Measurements from ENCODE around the gene JUN. TPM values are rescaled to one million over a fixed set of nuclear protein-coding genes. Genes with fewer than 3 reads are reported as not detected.

The JUN gene
- 76.1 TPM for total RNA-seq

DNA sequence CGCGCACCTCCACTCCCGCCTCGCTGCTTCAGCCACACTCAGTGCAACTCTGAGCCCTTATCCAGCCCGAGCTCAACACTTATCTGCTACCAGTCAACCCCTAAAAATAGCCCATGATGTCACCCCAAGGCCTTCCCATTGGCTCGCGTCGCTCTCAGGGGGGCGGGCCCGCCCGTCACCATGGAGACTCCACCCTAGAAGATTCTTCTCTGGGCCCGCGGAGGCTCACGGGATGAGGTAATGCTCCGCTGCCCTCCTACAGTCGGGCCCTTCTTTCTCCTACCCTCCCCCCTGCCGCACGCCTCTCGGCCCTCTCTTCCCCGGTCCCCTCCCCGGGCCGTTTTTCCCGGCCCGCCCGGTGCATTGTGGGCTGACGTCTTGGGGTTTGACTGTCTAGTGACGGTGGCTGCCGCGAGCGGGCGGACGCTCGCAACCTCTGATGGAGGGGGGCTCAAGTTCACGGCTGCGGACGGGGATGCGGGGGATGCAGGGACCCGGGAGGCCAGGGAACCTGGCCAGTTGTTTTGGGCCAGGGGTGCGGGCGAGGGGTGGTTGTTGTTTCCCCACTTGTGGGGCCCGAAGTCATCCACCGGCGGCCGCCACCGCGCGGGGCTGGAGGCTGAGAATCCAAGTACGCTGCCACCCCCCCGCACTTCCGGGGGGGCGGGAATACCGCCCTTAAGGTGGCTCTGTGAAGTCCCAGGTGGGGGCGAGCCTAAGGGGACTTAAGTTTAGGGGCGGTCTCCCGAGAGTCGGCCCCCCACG lies at the start of gene JUN:
JUN (minus strand) TSS at position 55 of the 765 bp plus-strand sequence. CDS start 977 bp downstream, outside the sequence.
- peak; percentile 99 for DNase-seq

DNA sequence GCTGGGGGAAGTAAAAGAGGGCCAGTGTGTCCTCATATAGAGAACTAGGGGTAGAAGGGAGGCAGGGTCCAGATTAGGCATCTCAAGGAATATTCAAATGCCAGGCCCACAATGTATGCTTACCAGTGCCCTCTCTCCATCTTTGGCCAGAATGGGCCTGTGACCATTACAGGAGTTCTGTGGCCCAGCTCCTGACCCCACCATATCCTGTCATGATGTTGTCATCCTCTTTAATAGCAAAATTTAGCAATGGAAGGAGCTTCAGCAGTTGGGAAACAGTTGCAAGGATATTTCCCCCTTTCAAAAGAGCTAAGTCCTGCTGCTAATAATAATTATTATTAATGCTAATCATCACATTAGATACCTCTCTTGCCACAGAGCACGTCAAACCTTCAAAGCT lies 49.3 kb upstream of the JUN start:
- no peak for DNase-seq

DNA sequence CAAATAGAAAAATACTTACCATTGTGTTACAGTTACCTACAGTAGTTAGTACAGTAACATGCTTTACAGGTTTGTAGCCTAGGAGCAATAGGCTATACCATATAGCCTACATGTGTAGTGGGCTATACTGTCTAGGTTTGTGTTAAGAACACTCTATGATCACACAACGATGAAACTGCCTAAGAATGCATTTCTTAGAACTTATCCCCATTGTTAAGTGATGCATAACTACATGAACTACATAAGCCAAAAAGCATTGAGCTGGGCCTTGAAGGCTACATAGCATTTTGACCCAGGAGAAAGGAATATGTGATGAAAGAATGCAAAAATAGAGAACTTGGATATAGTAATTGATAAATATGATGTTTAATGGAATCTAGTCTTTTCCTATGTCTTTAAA lies 46.4 kb upstream of the JUN start:
- no peak for DNase-seq

DNA sequence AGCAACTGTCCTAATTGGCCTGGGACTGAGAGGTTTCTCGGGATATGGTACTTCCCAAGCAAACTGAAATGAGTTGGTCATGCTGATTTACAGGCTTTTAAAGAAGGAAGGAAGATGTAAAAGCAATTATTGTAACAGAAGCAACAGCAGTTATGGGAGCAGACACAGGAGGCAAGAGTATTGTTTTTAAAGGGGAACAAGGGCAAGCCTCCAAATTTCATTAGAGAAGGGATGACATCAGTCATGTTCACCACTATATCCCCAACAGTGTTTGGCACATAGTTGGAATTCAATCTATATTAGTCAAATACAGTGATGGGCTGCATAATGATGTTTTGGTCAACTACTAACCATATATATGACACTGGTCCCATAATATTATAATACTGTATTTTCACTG lies 46.0 kb upstream of the JUN start:
- DNase-seq = no peak

DNA sequence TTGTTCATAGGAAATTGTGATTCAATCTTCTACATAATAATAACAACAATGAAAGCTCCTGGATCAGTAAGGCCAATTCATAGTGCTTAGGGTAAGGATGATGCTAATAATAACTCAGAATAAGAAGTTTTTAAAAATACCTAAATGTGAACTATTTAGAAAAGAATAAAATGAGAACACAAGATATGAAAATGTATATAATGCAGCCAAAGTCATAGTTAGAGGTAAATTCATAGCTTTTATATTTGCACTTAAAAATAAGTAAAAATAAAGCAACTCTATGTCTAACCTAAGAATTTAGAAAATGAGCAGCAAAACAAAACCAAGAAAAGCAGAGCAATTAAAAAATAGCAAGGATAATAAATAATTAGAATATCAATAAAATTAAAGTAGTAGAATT lies 43.5 kb upstream of the JUN start:
- DNase-seq = no peak

DNA sequence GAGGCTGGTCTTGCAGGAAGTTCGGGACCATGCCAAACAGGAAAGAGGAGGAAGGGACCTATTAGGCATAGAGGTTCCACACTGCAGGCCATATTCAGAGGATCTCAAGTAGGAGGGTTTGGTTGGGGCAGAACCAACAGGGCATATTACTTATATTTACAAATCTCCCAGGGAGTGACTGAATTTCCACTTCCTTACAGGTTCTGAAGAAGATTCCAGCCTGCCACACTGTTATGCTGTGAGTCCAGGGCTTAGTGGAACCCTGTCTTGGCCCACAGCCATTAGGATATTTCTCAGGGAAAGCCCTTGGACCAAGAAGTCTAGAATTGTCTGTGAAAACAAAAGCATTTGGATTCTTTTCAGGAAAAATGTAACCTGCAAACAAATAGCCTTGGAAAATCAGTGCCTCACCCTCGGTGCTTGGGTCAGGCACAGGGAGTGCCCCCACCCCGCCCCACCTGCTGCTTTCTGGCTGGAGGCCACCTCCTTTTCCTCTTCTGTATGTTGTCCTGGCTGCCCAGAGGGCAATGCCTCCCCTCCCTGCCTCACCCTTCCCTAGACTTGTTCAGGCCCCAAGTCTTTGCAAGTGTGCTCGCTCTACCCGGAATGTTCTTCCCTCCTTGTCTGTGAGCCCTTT lies 41.0 kb upstream of the JUN start:
- no peak for DNase-seq

DNA sequence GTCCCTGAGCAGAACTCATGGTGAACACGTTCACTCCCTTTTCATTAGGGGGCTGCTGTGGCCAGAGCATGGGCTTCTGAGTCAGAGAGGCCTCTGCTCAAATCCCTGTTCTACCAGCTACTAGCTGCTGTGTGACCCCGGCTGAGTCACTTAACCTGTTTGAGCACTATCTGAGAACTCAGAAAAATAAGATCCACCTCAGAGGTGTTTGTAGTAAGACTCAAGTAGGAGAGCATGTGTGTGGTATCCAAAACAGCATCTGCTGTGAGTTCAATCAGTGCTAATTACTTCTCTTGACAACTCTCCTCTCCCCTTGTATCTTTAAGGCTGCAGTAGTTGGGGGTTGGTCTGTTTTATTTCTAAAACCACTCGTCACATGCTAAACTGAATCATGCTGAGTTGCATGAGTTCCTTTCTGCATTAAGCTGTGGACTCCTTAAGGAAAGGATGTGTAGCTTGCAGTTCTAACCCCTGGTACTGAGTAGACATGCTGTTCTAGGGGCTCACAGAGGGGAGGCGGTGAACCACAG lies 39.7 kb upstream of the JUN start:
- DNase-seq = no peak

DNA sequence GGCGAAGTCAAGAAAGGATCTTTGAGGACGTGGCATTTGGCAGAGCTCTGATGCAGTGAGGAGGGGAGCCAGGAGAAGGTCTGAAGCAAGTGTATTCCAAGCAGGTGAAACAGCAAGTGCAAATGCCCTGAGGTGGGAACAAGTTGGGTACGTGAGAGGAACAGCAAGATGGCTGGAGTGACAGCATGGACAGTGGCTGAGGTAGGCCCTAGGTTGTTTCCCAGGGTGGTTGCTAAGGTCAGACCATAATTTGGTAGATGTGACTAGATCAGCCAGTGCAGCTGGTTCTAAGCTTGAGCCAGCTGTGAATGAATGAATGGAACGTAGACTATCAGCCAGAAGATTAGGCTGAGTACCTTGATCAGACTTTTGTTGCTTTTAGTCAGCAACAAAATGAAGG lies 37.5 kb upstream of the JUN start:
- DNase-seq = no peak

DNA sequence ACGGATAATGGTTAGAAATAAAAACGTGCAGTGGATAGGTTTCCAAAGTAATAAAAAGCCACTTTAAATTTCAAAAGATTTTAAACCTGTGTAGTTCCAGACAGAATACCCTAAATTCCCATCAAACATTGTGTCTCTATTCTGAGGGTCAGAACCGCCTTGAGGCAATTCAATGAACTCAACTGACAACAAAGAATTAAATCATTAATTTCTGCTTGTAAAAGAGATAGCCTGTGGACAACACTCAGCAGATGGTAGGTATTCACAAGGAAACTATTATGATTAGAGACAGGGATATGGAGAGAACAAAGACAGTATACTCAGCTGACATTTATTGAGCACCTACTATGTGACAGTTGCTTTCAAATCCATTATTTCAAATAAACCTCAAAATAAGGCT lies 35.1 kb upstream of the JUN start:
- DNase-seq = no peak

DNA sequence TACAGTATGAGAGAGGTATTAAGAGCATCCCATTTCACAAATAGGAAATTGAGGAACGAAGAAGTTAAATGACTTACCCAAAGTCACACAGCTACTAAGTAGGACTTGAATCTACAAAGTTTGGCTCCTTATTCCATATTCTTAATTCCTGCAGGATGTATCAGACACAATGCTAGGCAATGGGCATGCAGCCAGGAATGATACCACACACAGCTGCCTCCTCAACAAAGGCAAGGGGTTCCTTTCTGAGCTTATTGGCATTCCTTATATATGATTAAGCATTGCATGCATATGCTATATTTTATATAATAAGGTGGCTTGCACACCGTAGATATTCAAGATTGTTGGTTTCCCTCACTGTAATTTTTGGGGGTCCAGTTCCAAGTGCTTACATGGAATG lies 34.2 kb upstream of the JUN start:
- DNase-seq = no peak

DNA sequence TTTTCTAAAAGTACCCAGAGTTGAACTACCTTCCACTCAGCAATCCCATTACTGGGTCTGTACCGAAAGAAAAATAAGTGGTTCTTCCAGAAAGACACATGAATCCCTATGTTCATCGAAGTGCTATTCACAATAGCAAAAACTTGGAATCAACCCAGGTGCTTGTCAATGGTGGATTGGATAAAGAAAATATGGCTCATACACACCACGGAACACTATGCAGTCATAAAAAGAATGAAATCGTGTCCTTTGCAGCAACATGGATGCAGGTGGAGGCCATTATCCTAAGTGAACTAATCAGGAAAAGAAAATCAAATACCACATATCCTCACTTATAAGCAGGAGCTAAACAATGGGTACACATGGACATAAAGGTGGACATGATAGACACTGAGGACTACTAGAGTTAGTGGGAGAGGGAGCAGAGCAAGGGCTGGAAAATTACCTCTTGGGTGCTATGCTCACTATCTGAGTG lies 32.9 kb upstream of the JUN start:
- DNase-seq = no peak

DNA sequence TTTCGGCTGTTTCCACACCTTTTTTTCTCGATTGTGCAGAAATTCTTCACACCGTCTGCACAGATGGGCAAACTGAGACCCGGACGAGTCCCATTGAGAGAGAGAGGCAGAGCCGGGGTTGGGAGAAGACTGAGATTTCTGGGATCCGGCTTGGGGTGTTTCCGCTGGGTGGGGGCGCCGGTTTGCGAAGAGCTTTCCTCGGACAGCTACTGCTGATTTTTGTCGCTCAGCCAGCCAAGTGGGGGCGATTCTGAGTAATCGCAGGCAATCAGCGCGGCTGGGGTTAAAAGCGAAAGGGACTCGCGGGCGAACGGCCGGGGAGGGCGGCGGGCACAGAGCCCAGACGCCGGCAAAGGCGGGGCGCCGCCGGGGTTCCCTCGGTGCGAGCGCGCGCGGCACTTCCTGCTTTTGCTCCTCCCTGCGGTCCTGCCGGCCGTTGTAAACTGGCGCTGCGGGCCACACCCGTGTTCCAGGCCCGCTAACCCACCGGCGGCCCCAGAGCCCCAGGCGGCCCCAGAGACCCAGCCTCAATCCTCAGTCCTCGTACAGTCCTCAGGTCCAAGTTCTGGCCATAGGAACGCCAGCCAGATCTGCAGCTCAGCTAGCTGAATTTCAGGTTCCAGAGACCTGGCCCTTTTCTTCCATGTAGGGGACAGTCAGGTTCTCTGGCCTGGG lies 32.4 kb upstream of the JUN start:
- DNase-seq = peak; percentile 72

DNA sequence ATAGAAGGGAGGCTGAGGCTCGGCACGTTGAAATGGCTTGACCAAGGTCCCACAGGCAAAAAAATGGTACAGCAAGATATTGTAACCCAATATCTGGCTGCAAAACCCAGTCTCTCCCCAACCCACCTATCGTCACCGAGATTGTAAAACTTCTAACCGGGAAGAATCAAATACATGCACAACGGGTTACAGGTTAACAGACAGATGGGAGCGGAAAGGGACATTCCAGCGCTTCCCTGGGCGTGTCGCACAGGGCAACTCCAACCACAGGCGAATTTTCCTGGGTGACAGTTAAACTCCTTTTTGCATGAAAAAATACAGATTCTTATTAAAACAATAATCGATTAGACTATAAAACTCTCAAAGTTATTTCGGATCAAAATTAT lies 31.8 kb upstream of the JUN start:
- no peak for DNase-seq

DNA sequence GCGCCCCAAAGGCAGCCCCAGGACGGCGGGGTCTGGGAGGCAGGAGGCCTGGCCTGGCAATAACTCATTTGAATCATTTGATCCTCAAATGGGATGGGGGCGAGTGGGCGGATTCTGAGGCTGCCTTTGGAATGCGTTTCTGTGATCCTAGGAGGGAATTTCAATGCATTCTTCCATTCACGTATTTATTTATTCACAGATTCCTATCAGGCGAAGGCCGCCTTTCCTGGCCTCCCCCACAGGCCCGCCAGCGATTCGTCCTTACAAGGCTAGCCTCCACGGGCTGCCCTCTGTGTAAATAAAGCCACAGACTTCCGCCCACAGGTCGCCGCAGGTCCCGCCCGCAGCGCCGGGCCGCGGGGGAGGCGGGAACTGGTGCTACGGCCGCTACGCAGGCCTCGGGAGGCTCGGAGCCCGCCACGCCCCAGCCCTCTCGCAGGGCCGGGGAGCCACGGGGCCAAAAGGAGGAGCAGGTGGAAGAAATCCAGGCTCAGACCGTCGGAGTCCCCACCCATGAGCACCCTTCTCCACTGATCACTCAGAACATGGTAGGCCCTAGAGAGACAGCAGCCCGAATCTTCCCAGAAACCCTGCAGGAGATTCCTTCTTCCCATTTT lies 31.3 kb upstream of the JUN start:
- peak; percentile 20 for DNase-seq

DNA sequence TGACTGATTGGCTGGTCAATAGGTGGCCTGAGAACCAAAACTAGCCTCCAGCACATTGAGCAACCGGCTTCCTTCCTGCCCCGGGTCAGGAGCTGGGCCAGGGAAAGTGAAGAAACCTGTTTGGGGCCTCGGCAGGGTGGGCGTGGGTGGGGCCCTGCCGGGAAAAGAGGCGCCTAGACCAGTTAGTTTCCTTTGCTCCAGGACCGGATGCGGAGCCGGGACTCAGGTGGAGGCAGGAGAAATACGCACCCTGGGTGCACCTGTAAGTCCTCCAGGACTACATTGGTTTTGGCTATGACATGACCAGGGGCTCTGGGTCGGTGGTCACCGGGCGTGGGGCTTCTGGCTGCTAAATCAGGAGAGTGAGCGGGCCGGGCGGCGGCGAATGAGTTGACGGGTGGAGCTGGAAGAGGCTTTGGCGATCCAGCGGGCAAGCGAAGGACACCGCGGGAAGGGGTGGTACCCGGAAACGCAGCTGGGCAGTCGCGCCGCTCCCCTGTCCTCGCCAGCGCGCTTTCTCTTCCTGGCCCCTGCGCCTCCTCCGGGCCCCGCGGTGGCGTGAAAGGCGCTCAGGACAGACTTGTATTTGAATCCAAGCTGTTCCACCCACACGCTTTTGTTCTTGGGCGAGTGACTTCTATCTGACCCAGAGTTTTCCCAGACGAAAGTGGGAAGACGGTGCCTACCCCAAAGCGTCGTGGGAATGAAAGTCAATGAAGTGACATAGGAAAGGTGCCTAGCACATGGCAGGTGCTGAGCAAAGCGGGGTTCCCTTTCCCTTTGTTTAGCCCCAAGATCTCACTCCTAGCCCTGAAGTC lies 30.6 kb upstream of the JUN start:
- DNase-seq = no peak

DNA sequence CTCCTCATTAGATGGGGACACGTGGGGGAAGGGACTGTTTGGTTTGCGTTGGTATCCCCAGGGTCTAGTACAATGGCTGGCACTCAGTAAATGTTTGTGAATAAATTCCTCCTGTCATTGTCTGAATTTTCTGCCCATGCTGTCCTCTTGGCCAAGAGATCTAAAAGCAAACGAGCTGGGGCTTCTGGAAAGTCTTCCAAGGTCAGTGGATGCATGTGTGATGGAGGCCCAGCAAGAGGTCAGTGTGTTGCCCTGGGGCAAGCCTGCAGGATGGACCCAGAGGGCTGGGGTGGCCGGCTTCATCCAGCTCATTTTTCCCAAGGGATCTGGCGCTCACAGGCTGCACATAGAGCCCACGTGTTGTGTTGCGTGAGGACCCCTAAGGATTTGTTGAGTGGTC lies 30.0 kb upstream of the JUN start:
- no peak for DNase-seq

DNA sequence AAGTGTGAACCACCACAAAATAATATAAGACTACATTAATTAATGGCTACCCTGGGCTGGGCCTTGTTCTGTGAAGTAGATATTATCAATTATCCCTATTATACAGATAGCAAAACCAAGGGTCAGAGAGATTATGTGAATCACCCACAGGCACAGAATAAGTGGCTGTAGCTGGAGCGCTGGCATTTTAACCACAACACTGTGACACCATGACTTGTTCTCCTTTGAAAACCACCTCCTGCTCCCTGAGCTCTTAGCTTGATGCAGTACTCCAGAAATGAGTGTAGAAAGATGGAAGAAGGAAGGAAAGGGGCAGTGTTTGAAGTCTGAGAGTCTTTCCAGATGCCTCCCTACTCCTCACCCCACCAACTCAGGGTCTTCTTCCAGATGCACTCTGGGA lies 29.5 kb upstream of the JUN start:
- no peak for DNase-seq

DNA sequence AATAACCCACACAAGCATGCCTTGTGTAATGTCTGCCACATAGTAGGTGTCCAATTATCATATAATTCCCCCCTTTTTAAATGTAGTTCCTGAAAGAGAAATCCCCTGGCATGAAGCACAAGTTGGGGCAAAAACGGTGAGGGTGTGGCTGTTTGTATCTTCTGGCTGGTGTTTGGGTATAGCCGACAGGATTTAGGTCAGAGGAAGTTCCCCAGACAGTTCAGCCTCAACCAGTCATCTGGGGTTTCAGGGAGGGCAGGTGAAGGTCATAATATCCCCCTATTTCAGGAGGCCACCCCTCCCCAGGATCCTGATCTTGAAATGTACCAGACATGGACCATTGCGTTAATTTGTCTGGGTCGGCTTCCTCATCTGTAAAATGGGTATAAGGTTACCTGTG lies 29.1 kb upstream of the JUN start:
- no peak for DNase-seq

DNA sequence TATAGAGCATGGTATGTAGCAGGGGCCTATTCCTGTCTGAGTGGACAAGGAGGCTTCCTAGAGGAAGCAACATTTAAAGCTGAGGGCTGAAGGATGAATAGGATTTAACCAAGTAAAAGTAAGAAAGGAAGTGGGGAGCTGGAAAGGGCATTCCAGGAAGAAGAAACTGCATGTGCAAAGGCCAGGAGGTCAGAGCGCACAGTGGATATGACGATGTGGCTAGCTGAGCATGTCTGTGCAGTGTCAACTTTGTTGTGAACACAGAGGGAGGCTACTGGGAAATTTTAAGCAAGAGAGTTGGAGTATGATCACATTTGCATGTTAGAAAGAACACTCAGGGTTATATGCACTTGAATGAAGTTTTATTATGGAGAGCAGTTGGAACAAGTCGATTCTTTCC lies 28.6 kb upstream of the JUN start:
- DNase-seq = no peak

DNA sequence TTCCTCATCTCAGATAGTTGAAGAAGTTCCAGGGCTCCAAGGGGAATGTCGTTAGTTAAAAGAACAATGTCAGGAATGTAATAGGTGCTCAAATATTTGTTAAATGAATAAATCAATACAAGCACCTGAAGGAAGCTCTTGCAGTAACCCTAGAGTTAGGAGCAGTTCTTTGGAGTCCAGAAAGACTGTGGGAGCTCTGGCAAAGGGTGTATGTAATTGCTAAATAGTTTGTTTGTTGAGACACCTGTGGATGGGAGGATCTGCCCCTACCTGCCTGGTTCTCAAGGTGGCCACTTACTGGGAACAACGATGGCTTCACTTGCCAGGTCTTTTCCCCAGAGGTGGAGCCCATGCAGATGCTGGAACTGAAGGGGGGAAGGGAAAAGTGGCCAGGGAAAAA lies 27.5 kb upstream of the JUN start:
- no peak for DNase-seq

DNA sequence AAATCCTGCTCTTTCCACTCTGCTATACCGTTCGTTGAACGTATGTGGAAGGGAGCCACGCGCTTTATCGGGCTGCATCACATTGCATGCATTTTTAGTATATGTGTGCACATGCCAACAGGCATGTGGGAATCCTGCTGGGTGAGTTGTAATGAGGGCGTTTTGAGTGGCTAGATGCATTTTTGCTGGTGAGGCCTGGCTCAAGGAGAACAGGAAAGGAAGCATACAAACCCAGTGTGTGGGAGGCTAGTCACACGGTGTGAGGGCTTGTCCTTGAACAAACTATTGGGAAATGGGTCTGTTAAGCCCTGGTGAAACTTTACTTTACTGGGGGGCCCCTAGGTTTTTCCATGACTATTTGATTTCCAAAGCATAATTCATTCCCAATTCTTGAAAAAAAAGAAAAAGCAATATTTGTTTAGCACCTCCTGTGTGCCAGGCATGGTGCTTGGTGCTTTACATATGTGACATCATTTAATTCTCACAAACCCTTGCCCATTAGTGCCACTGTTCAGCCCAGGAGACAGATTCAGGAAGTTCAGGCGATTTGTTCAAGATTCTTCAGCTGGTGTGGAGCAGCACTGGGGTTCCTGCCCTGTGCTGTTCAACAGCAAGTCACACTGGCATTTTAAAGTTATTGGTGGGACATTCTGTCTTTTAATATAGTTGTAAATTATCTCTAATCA lies 25.6 kb upstream of the JUN start:
- no peak for DNase-seq
